LNCAP (cell line): ENCODE results near the gene FADS1.

Experiments used
- CTCF ChIP-seq: fragments of 450-650 bp; IDR thresholded peaks from 2 replicates; pipeline ENCODE4 v1.5.1; 2017; ENCODE audit warnings: mild to moderate bottlenecking

Gene FADS1

GRCh38 chr11:61795876-61796526 lies 20.8 kb downstream of the FADS1 start:
- no peak for TF ChIP-seq CTCF

- TF ChIP-seq CTCF: no peak
These were observed 21.3 kb downstream of the FADS1 start for GRCh38 chr11:61795459-61795858.

GRCh38 chr11:61794579-61794978 lies 22.2 kb downstream of the FADS1 start:
- no peak for TF ChIP-seq CTCF

GRCh38 chr11:61793829-61794204 lies 23.0 kb downstream of the FADS1 start:
- no peak for TF ChIP-seq CTCF

- TF ChIP-seq CTCF: no peak
These were observed 23.5 kb downstream of the FADS1 start for GRCh38 chr11:61793083-61793828.

GRCh38 chr11:61792310-61793082 lies 24.3 kb downstream of the FADS1 start, which contains the start of the genes FEN1 and TMEM258:
TSS of gene FEN1 (plus strand) at chr11:61792911. CDS start at chr11:61795362, 2,451 bp downstream.
TSS of gene TMEM258 (minus strand) at chr11:61792599. CDS start at chr11:61792558, 41 bp downstream.
- TF ChIP-seq CTCF: no peak

GRCh38 chr11:61791737-61792309 lies 25.0 kb downstream of the FADS1 start:
- no peak for TF ChIP-seq CTCF
